Non-pigmented ciliary epithelial cell (primary cell): ENCODE results near the gene CDH15.

ENCODE experiments used
- DNase-seq: peaks from one replicate; pipeline ENCODE4 v3.0.0-alpha.2; 2010; ENCODE audit warnings: low read depth

The CDH15 gene

DNA sequence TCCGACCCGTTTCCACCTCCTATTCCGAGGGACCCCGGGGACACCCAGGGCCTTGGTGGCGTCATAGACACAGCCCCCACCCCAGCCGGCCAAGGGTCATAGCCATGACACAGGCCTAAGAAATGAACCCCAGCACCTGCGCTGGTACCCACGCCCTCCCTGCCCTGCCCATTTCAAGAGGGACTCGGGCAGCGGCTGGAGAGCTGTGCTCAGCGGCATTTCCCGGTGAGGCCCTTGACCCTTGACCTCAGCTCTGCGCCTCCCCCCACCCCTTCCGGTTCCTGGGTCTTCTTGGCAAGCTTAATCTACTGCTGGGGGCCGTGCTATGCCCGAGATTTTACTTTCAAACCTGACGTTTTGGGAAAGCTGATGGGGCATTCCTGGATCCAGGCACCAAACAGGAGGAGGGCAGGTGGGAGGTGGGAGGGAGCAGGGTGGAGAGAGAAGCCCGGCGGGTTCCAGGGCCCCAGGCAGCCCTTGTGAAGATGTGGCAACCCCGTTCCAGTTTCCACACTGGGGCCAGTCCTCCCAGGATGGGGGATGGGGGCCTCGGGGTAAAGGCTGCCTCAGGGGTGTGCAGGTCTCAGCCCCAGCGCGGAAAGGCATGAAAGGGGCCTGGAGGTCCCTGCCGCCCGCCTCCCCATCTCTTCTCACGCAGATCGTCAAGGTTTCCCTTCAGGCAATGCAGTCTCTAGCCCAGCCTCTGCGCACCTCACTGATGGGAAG is 28.7 kb downstream of the CDH15 start, which contains the start of gene SLC22A31:
SLC22A31 (minus strand) TSS at position 414 of the 726 bp plus-strand sequence; CDS start at position 378, 36 bp downstream.
- DNase-seq, result no peak

DNA sequence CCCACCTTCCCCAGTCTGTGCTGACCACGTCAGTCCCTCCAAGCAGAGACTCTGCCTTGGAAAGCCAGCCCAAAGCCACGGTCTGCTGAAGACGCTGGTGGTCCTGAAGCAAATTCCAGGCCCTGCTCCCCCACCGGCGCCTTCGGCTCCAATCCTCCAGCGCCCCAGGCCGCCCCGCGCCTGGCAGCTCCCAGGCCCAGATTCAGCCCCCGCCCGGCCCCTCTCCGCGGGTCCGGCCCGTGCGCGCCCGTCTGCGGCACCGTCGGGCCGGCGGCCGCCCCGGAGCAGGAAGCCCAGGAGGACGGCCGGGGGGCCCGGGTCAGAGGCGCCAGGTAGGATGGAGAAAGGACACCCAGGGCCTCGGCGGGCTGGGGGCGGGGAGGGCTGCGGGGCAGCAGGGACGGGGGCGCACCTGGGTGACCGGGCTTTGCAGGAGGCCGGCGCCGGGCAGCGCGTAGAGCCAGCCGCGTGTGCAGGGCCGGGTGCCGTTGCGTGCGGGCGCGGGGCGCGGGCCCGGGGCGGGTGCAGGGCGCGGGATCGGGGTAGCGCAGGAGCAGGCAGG is 29.4 kb downstream of the CDH15 start:
- DNase-seq, result no peak

DNA sequence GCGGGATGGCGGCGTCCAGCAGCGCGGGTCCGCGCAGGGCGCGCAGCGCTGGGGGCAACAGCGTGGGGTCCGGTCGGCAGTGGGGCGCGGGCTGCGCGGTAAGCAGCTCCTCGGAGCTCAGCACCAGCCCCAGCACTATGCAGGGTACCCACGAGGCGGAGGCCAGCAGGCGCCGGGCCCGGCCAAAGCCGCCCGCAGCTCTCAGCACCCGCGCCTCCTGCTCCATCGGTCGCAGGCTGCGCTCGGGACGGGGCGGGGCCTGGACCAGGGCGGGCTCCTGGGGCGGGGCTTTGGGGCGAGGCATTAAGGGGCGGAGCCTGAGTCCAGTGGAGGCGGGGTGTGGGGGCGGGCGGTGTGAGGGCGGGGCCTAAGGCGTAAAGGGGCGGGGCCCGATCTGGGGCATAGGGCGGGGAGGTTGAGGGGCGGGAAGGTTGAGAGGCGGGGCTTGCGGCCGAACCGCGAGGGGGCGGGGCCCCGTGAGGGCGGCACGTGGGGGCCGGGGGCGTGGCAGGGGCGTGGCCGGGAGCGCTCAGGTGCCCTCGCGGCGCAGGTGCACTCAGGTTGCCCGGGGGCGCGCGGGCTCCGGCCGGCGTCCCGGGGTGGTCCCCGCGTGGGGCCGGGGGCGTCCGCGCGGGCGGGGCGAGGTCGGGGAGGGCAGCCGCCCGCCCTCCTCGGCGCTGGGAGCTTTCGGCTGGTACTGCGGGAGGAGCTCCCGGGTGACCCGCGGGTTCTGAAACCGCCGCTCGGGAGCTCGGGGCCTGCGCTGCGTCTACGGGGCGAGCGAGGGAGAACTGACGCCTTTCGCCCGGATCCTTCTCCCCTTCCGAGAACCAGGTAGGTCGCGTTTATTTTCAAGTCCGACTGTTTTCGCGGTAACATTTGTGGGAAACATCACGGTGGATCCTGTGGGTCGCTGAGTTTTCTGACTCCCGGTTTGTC is 30.2 kb downstream of the CDH15 start:
- no peak for DNase-seq

DNA sequence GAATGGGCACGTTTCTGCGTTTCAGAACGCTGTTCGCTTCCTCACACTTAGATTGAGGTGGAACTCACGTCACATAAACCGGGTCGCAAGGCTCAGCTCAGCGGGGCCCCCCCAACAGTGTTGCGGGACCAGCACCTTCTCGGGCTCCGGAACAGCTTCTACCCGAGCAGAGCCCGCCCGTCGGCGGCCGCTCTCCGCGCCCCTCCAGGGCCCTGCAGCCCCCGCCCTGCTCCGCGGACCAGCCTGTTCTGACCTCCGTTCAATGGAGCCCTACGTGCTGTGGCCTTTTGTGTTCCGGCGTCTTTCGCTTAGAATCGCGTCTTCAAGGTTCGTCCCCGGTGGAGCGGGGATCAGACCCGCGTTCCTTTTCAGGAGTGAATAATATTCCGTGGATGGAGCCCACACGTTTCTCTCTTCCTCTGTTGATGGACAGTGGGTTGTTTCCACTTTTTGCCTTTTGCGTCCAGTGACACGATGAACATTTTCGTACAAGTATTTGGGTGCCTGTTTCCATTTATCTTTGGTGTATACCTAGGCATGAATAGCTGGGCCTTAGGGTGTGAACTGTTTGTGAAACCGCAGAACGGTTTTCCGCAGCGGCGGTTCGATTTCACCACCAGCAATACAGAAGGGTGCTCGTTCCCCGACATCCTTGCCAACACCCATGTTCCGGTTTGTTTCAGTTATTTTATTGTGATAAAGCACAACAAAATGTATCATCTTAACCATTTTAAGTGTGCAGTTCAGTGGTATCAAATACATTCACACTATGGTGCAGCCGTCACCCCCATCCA is 31.1 kb downstream of the CDH15 start:
- DNase-seq, result no peak

DNA sequence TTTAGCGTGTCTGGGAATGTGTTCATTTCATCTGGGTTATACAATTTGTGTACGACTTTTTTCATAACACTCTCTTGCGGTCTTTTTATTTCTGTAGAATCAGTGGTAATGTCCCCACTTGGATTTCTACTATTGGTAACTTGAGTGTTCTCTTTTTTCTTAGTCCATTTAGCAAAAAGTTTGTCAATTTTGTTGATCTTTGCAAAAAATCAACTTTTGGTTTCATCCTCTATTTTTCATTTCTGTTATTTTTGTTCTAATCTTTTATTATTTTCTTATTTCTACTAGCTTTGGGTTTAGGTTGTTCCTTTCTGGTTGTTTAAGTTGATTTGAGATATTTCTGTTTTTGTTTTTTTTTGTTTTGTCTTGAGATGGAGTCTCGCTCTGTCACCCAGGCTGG is 36.4 kb downstream of the CDH15 start:
- no peak for DNase-seq

DNA sequence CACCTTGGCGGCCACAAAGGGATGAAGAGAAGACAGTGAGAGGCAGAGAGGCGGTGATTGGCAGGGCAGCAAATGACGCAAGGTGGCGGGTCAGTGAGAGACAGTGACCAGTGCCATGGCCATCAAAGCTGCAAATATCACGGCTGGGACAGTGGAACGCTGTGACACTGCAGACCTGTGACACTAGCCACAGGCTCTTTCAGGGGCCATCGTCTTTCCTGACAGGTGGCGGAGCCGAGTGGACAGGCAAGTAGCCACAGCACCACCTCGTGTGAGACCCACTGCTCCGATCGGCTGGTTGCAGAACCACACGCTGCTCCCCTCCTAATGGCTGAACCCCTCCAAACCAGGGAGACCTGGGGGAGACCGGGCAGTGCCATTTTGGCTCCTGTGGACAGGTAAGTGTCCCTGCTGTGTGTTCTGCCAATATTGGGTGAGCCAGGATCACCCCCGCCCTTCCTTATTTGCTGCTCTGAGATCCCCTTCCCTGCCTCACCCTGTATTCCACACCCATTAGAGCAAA is 38.0 kb downstream of the CDH15 start:
- DNase-seq, result no peak

DNA sequence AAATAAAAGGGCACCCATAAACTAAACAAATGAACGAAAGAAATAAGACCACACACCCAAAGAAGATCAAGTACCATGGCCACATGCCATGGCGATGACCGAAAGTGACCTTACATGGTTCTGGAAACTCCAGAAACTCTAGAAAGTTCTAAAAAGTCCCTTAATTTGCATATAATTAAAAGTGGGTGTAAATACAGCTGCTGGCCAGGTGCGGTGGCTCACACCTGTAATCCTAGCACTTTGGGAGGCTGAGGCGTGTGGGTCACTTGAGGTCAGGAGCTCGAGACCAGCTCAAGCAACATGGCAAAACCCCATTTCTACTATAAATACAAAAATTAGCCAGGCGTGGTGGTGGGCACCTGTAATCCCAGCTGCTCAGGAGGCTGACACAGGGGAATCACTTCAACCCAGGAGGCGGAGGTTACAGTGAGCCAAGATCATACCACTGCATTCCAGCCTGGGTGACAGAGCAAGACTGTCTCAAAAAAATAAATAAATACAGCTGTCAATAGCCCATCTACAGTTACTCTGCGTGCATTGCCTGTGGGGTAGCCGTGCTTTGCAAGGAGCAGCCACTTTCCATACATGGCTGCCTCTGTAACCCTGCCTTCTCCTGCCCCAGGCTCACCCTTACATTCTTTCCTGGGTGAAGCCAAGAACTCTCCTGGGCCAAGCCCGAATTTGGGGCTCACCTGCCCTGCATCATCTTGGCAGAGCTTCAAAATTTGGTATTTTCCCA is 38.8 kb downstream of the CDH15 start:
- DNase-seq, result no peak

DNA sequence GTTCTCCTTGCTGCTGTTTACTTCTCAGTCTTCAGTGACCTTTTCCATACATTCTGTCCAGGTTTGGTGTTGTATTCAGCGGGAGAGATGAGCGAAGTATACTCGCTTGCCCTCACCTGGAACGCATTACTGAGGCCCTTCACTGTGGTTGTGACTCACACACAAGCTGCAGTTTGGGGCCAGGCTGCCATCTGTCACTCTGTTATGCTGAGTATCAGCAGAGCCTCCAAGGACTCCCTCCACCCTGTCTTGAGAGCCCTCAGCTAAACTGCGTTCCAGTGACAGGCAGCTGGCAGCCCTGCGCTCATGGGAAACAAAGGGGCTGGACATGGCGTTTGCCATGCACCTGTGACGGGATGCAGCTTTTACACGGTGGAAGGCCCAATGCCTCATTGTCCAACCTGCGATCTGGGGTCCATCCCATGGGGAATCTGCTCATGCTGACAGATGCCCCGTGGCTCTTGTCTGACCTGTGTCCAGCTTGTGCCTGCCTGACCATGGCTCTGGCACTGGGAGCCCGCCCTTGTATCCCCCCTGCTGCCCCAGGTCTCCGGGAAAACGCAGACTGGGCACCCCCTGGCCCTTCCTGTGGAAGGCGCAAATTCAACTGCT is 39.5 kb downstream of the CDH15 start:
- DNase-seq, result no peak

DNA sequence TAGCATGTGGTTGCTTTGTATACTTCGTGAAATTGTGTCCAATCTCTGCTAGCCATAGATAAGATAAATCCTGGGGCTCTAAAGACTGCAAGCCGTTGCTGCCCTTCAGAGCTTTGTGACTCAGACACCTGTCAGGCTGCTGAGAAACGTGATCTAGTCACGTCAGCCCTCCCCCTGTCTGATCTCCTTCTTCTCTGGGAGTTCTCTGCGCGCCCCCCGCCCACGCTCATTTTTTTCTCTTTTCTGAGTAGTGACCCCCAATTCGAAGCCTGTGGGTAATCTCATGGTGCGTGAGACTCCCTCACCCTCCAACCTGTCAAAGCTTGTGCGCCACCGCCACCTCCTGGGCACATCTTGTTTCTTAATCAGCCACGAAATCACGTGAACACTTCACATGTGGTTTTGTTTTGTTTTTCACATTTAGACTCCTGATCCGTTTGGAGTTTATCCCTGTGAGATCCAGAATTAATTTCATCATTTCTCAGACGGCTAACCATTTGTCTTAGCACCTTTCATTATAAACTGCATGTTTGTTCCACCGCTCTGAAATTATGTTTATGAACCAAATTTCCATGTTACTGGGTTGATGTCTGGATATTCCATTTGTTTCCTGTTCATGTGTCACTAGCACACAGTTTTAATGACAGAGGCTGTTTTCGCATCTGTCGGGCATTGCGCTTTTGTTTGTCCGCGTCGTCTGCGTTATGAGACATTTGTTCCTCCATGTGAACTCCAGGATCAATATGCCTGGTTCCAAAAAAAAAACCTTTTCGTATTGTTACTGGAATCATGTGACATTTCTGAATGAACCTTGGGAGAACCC is 45.0 kb downstream of the CDH15 start:
- peak; percentile 13 for DNase-seq

DNA sequence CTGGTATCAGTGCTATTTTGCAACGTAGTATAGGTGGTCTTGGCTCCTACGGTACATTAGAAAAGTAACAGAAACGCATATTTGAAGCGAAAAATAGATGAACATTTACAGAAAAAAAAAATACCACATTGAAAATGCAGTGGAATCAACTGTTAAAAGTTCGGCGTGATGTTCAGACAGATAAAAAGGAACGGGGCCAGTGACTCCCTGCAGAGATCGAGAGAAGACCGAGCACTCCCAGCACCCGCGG is 45.5 kb downstream of the CDH15 start:
- no peak for DNase-seq

DNA sequence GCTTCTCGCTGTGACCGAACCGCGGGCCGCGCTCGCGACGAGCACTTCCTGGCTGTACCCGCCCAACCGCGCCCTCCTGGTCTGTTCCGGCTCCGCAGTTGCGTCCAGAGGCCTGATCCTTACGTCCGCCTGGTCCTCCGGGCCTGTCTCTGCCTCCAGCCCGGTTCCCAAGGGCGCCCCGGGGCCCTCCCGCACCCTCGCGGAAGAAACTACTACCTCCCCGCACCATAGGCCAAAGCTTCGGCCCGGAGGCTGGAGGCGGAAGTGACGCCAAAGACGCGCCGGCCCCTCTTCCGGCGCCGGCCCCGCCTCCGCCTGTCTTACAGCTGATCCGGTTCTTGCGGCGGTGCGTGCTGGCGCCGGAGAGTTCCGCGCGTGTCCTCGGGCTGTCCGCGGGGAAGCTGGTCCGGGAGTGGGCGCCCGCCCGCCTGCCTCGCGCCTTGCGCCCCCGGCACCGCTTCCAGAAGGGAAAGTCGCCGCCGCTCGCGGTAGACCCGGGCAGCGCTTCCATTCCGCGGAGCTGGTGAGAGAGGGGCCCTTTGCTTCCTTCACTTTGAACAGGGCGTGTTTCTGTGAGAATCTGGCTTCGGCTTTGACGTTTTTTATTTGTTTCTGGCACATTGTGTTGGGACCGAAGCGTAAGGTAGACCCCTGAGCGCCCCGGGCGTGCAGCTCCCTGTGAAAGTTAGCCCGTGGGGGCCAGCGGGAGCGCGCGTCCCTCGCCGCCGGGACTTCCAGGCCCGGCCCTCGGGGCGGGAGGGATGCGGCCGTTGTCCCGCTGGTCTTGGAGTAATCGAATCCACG is 46.0 kb downstream of the CDH15 start, which contains the start of gene ZNF778:
ZNF778 (plus strand) TSS at position 316 of the 804 bp plus-strand sequence. CDS start 3,425 bp downstream, outside the sequence.
- DNase-seq, result peak; percentile 11

DNA sequence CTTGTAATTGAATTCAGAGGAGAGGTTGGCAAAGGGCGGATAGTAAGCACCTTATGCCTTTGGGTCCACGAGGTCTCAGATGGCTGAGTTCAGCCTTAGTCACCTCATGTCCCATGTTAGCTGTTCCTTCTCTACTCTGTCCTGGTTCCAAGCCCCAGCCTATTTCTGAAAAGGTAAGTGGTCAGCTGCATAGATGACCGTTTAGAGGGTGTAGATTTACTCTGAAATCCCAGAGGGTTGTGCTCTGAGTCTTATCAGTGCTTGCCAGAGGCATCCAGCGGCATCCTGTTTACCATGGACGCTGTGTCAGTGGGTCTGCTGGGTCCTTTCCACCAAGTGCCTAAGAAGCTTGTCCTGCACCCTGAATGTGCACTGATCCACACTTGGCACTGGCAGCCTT is 47.8 kb downstream of the CDH15 start:
- no peak for DNase-seq

DNA sequence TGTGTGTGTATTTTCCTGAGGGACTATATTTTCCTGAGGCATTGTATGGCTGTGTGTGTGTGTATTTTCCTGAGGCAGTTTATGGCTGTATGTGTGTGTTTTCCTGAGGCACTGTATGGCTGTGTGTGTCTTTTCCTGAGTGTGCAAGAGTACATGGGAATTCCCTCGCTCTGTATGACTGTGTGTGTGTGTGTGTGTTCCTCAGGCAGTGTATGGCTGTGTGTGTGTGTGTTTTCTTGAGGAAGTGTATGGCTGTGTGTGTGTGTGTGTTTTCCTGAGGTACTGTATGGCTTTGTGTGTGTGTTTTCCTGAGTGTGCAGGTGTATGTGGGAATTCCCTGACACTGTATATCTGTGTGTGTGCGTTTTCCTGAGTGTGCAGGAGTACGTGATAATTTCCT is 50.1 kb downstream of the CDH15 start:
- DNase-seq, result no peak

DNA sequence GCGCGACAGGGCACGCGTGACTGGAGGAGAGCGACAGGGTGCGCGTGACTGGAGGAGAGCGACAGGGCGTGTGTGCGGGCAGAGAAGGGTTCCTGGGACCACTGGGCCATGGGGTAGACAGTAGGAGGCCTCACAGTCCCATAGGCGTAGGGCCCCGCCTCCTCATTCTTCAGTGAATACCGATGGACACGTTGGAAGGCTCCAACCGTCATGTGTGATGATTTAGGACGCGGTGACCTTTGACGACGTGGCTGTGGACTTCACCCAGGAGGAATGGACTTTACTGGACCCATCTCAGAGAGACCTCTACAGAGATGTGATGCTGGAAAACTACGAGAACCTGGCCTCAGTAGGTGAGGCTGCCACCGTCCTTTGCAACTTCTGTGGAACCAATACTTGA is 51.4 kb downstream of the CDH15 start:
- no peak for DNase-seq

DNA sequence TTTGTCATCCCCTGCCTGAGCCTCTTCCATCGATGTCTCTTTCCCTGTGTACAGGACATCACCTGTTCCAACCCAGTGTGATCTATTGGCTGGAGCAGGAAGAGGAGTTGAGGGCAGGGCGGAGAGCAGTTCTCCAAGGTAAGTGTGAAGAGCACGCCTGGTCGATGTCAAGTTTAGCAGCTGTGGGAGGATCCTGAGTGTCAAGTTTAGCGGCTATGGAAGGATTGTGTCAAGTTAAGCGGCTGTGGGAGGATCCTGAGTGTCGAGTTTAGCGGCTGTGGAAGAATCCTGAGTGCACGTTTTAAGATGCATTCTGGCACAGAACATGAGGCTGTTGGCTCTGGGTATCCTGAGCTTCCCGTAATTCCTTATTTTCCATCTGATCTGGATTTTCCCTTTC is 53.1 kb downstream of the CDH15 start:
- no peak for DNase-seq

DNA sequence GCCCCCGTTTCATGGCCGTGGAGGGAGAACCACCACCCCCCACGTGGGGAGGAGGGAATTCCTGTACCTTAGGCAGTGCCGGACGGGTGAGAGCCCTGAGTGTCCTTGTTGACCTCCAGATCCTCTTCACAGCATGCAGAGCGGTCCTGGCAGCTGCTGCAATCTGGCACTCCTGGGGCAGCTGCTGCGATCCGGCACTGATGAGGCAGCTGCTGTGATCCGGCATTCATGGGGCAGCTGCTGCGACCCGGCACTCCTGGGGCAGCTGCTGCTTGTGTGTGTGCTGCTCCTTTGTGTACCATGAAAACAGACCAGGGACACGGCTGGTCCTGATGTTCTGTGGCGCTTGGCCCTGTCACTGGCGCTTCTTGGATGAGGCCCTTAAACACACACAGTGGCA is 58.7 kb downstream of the CDH15 start:
- no peak for DNase-seq

DNA sequence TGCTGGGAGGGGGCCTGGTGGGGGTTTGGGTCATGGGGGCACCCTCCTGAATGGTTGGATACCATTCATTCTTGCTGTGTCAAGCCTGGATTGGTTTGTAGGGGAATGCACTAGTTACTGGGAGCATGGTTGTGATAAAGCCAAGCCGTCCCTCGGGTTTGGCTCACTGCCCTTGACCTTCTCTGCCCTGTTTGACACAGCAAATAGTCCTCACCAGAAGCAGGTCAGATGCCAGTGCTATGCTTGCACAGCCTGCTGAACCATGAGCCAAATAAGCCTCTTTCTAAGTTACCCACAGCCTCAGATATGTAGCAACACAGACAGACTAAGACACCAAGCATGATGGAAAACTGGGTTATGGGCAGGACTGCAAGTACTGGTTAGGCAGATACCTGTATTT is 60.6 kb downstream of the CDH15 start:
- DNase-seq, result no peak

DNA sequence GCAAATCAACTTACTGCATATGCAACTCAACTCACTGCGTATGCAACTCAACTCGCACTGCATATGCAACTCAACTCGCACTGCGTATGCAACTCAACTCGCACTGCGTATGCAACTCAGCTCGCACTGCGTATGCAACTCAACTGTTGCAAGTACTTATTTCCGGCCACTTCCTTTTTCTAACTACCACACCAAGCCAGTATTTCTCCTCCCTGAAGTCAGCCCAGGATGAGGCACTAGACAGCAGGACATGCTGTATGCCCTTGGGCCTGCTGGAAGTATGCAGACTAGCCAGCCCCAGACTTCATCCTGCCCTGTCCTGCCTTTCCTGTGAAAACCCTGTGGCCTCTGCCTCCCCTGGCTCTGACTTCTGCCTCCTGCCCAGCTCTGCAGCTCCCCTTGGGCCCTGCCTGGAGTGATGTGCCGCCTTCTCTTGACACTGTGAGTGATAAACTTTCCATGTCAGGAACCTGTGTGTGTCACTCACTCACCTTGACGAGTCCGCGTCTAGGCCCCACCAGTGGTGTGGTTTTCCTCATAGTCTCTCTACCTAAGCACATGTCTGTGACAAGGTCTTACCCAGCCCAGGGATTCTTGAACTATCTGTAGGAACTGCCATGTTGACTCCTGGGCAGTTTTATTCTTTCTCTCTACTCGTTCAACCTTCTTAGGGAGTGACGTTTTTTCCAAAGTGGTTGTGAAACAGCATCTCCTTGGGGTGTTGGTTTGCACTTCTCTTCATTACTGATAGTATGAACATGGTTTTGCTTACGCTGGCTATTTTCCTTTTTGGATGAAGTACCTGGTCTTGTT is 62.3 kb downstream of the CDH15 start:
- DNase-seq, result no peak
